GM18870 (cell line): ENCODE data around the gene LRCOL1.

Experiments used
- ATAC-seq: cut with Tn5 transposase; IDR thresholded peaks from one replicate; pipeline ENCODE4 v1.9.1; 2021; ENCODE audit warnings: moderate library complexity; ENCODE audit not compliant: unreplicated experiment

LRCOL1 gene

GRCh38 chr12:132554845-132555630 lies 55.3 kb downstream of the LRCOL1 start:
- no peak for ATAC-seq
